ENCODE results near the gene VPS37B. TPM values are rescaled to one million over a fixed set of nuclear protein-coding genes. Genes with fewer than 3 reads are reported as not detected.
A peak's percentile ranks its signal among the peaks of the same experiment; 100 is the strongest.

VPS37B gene
- total RNA-seq, 4 donors from 2014 or later: 46.6 to 126 (median 104) TPM

DNA sequence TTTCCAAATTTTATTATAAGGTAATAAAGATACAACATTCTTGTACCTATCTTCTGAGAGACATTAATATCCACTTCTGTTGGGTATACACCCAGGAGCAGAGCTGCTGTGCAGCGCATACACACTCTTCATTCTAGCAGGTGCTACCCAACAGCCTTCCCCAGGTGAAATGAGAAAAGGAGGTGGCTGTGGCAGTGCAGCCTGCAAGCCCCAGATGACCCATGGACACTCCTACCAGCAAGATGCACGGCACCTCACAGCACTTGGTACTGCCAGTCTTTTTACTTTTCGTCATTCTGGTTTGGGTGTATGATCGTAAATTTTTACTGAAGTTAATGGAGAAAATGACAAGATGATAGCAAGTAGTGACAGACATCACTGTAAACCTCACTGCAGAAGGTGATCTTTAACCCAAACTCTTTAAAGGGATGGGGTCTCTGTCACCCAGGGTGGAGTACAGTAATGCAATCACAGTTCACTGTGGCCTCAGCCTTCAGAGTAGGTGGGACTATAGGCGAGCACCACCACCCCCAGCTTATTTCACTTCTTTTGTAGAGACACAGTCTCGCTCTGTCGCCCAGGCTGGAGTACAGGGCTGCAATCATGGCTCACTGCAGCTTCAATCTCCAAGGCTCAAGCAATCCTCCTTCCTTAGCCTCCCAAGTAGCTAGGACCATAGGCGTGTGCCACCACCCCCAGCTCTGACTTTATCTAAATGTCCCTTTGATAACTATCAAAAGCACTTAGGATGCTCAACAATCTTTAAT lies 26.5 kb downstream of the VPS37B start:
- peaks cover 46 to 75% (median 69%) of the 10 kb centered on the region in 4 donors for H3K4me1 ChIP-seq
- no peak for DNase-seq
- peak overlapping the region in 1 of 4 donors; percentile 66 for H3K27ac ChIP-seq

DNA sequence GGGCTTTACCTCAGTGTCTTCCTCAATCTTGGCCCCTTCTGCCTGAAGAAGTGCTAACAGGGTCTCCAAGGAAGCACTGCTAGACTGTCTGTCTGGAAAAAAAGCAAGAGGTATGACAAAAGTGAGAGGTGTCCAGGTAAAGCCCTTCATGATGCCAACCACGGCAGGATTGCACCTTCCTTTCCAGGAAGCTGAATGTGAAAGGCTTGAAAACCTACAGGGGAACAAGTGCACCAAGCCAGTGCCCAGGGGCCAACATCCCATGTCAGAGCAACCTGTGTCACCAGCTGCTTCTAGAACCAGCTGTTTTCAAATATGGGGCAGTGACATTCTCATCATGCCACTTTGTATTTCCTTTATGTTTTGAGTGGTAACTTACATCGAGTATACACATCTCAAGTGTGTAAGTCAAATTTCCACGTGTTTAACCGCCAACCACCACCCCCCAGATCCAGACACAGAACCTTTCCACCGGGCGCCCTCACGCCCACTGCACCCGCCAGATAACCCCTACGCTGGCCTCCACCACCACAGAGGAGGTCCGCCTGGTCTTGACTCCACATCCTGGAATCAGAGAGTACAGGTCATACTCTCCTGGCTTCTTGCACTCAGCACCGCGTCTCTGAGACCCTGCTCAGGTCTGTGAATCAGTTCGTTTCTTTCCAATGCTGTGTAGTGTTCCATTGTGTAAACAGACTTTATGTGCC lies 27.3 kb downstream of the VPS37B start:
- intact Hi-C loops (cut with DNase I; ENCODE audit: low total_unique reads): no loop called here
- DNase-seq: no peak
- TF ChIP-seq POLR2AphosphoS5 (IDR thresholded peaks at IDR 0.05) (no peak), CTCF (IDR thresholded peaks at IDR 0.05) (no peak), POLR2A (IDR thresholded peaks at IDR 0.05) (no peak), EP300 (IDR thresholded peaks at IDR 0.05; ENCODE audit: low read depth) (no peak)
- H3K27me3 ChIP-seq: no peaks in the 10 kb centered on the region
- H3K4me3 ChIP-seq: no peak overlapping the region
- H3K27ac ChIP-seq: peak overlapping the region; percentile 58 to 74 (median 66)
- no peaks in the 10 kb centered on the region for H3K9me3 ChIP-seq
- H3K36me3 ChIP-seq: peaks cover 0 to 6% (median 0%) of the 10 kb centered on the region in 4 donors
- 89% methylated on average over 13 of the region's 13 CpGs; no CpG with 5 or more reads in 1 of the 2 donors for WGBS, 2 donors (ENCODE audit: low coverage in 1 of 2)
- in situ Hi-C loops (cut with MboI; ENCODE audit: low pct_ligation_motif_present in 1 of 4, low pct_unique_long_range_greater_than_20kb in 1 of 4, low sequenced_read_pairs in 3 of 4): loop anchor here in 2 of 4 donors (25.0 kb wide), 1 partner anchor 369 kb away; the partner anchor contains the start of genes MPHOSPH9 (in 2 of the 2) and MTRFR (in 2 of the 2)
- peaks cover 41 to 70% (median 62%) of the 10 kb centered on the region in 4 donors for H3K4me1 ChIP-seq

More for the DNA sequence above, 26.5 kb downstream of the VPS37B start:
- in situ Hi-C loops (cut with MboI; ENCODE audit: low pct_ligation_motif_present in 1 of 4, low pct_unique_long_range_greater_than_20kb in 1 of 4, low sequenced_read_pairs in 3 of 4) (loop anchor here in 2 of 4 donors (25.0 kb wide), 1 partner anchor 368 kb away; the partner anchor contains the start of genes MPHOSPH9 (in 2 of the 2) and MTRFR (in 2 of the 2)), intact Hi-C loops (cut with DNase I; ENCODE audit: low total_unique reads) (no loop called here)
- TF ChIP-seq POLR2AphosphoS5 (IDR thresholded peaks at IDR 0.05): no peak
- TF ChIP-seq EP300 (IDR thresholded peaks at IDR 0.05; ENCODE audit: low read depth): no peak
- no peak for TF ChIP-seq CTCF (IDR thresholded peaks at IDR 0.05)
- TF ChIP-seq POLR2A (IDR thresholded peaks at IDR 0.05): no peak
- H3K27me3 ChIP-seq: no peaks in the 10 kb centered on the region
- H3K36me3 ChIP-seq: peaks cover 0 to 6% (median 0%) of the 10 kb centered on the region in 4 donors
- H3K9me3 ChIP-seq: no peaks in the 10 kb centered on the region
- 87 to 88% methylated on average over 5 to 8 of the region's 8 CpGs for WGBS, 2 donors (ENCODE audit: low coverage in 1 of 2)
- H3K4me3 ChIP-seq: no peak overlapping the region

GRCh38 chr12:122867691-122868461 lies 28.0 kb downstream of the VPS37B start:
- Histone ChIP-seq H3K27me3 (no peaks in the 10 kb centered on the region), H3K4me1 (peaks cover 42 to 70% (median 62%) of the 10 kb centered on the region in 4 donors), H3K36me3 (peaks cover 0 to 6% (median 0%) of the 10 kb centered on the region in 4 donors), H3K27ac (peak overlapping the region; percentile 58 to 74 (median 66)), H3K4me3 (no peak overlapping the region), H3K9me3 (no peaks in the 10 kb centered on the region)
- TF ChIP-seq POLR2AphosphoS5 (IDR thresholded peaks at IDR 0.05) (peak in 2 of 3 donors; percentile 63 to 66), POLR2A (IDR thresholded peaks at IDR 0.05) (peak; percentile 38), CTCF (IDR thresholded peaks at IDR 0.05) (peak; percentile 18 to 72 (median 32)), EP300 (IDR thresholded peaks at IDR 0.05; ENCODE audit: low read depth) (no peak)
- intact Hi-C loops (cut with DNase I; ENCODE audit: low total_unique reads): no loop called here
- WGBS, 2 donors (ENCODE audit: low coverage in 1 of 2): 73% methylated on average over 32 of the region's 33 CpGs; no CpG with 5 or more reads in 1 of the 2 donors
- peak; percentile 69 for DNase-seq
- in situ Hi-C loops (cut with MboI; ENCODE audit: low pct_ligation_motif_present in 1 of 4, low pct_unique_long_range_greater_than_20kb in 1 of 4, low sequenced_read_pairs in 3 of 4): loop anchor here in 2 of 4 donors (25.0 kb wide), 1 partner anchor 369 kb away; the partner anchor contains the start of genes MPHOSPH9 (in 2 of the 2) and MTRFR (in 2 of the 2)

Measured in transverse colon (tissue), 4 donors.